ENCODE measurements around the gene PRKD3.

The PRKD3 gene

DNA sequence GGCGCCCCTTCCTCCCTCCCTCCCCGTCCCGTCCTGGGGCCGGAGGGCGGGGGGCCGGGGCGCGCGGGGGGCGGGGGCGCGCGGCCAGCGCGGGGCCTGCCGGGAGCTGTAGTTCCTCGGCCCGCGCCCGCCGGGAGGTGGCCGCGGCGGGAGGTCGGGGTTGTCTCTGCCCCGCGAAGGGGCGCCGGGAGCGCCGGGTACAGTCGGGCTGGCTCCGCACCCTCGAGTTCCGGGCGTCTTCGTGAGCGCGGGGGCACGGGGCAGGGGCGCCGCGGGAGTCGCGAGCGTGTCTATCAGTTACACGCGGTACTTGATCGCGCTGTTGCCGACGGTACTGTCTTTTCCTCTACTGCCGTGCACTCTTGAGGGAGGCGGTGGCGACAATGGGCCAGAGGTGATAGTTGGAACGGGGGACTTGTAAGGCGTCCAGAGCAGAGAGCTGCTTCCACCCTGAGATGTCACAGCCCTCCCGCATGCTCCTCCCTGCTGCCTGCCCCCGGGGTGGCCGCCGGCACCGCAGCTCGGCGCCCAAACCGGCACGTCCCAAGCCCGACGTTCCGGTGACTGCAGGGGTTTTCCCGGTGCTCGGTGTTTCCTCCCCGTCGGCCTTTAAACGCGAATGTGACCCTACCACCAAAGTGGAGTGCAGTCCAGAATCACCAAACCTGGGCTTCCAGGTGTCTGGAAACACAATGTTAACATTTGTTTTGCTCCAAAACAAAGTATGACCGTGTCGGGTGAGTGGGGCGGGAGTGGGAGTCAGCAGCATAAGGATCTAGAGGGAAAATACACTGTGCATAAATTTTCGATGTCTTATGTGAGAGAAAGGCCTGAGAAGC is at the start of gene PRKD3:
PRKD3 (minus strand) TSS at position 48 of the 839 bp plus-strand sequence. CDS start 8,309 bp downstream, outside the sequence.
- H3K4me1 ChIP-seq (ENCODE audit: insufficient read depth, low read length, severe bottlenecking) = peaks cover 50% of the 10 kb centered on the region
- H3K9ac ChIP-seq (ENCODE audit: low read length) = peak within 1 kb of the TSS; percentile 99
- peak within 1 kb of the TSS; percentile 78 for H3K4me2 ChIP-seq (ENCODE audit: low read length)
- TF ChIP-seq CTCF (IDR thresholded peaks at IDR 0.05; ENCODE audit: low read length) (no peak), EZH2 (IDR thresholded peaks at IDR 0.05; ENCODE audit: borderline replicate concordance, low read length) (no peak)
- peaks cover 41% of the 10 kb centered on the region for H3K79me2 ChIP-seq (ENCODE audit: insufficient read depth, low read length)
- H3K36me3 ChIP-seq (ENCODE audit: insufficient read depth, low read length) = peaks cover 26% of the 10 kb centered on the region
- 0 out of 2 replicates have a peak within 1 kb of the TSS, but pooled peaks have one; percentile 16 for H2AFZ ChIP-seq (ENCODE audit: low read length)
- H3F3A ChIP-seq (ENCODE audit: insufficient read depth, low read length) = no peaks in the 10 kb centered on the region
- H3K27me3 ChIP-seq (ENCODE audit: insufficient read depth, low read length) = no peaks in the 10 kb centered on the region
- H3K27ac ChIP-seq (ENCODE audit: low read depth, low read length, poor library complexity, severe bottlenecking) = peak within 1 kb of the TSS; percentile 84
- H3K9me2 ChIP-seq (ENCODE audit: low read depth, low read length) = no peaks in the 10 kb centered on the region
- H4K20me1 ChIP-seq (ENCODE audit: insufficient read depth, low read length) = no peaks in the 10 kb centered on the region; the same call in 1 of the 2 replicates
- no peaks in the 10 kb centered on the region for H3K9me3 ChIP-seq (ENCODE audit: low read length)
- H3K4me3 ChIP-seq (ENCODE audit: low read depth, low read length, poor library complexity, severe bottlenecking) = peak within 1 kb of the TSS; percentile 100

- no peaks in the 10 kb centered on the region for H3K79me2 ChIP-seq (ENCODE audit: insufficient read depth, low read length)
- no peak overlapping the region for H3K4me3 ChIP-seq (ENCODE audit: low read depth, low read length, poor library complexity, severe bottlenecking)
- no peaks in the 10 kb centered on the region for H3K27me3 ChIP-seq (ENCODE audit: insufficient read depth, low read length)
- H3K36me3 ChIP-seq (ENCODE audit: insufficient read depth, low read length) = no peaks in the 10 kb centered on the region
- H3K9ac ChIP-seq (ENCODE audit: low read length) = no peak overlapping the region
- H3K9me3 ChIP-seq (ENCODE audit: low read length) = no peaks in the 10 kb centered on the region
- peaks cover 34% of the 10 kb centered on the region for H3K4me1 ChIP-seq (ENCODE audit: insufficient read depth, low read length, severe bottlenecking)
- no peak overlapping the region for H3K27ac ChIP-seq (ENCODE audit: low read depth, low read length, poor library complexity, severe bottlenecking)
- H3K9me2 ChIP-seq (ENCODE audit: low read depth, low read length) = no peaks in the 10 kb centered on the region
- no peak overlapping the region for H2AFZ ChIP-seq (ENCODE audit: low read length)
- H3F3A ChIP-seq (ENCODE audit: insufficient read depth, low read length) = no peaks in the 10 kb centered on the region
- H4K20me1 ChIP-seq (ENCODE audit: insufficient read depth, low read length) = no peaks in the 10 kb centered on the region
- TF ChIP-seq CTCF (IDR thresholded peaks at IDR 0.05; ENCODE audit: low read length) = no peak
- TF ChIP-seq EZH2 (IDR thresholded peaks at IDR 0.05; ENCODE audit: borderline replicate concordance, low read length) = no peak
- no peak overlapping the region for H3K4me2 ChIP-seq (ENCODE audit: low read length)
Observed at GRCh38 chr2:37372000-37372399, 47.4 kb upstream of the PRKD3 start.

- TF ChIP-seq EZH2 (IDR thresholded peaks at IDR 0.05; ENCODE audit: borderline replicate concordance, low read length) = no peak
- TF ChIP-seq CTCF (IDR thresholded peaks at IDR 0.05; ENCODE audit: low read length) = no peak
- no peak overlapping the region for H2AFZ ChIP-seq (ENCODE audit: low read length)
- H3K27me3 ChIP-seq (ENCODE audit: insufficient read depth, low read length) = no peaks in the 10 kb centered on the region
- H3K4me3 ChIP-seq (ENCODE audit: low read depth, low read length, poor library complexity, severe bottlenecking) = no peak overlapping the region
- H3K4me2 ChIP-seq (ENCODE audit: low read length) = no peak overlapping the region
- H3K27ac ChIP-seq (ENCODE audit: low read depth, low read length, poor library complexity, severe bottlenecking) = no peak overlapping the region
- H3K79me2 ChIP-seq (ENCODE audit: insufficient read depth, low read length) = no peaks in the 10 kb centered on the region
- no peaks in the 10 kb centered on the region for H3K36me3 ChIP-seq (ENCODE audit: insufficient read depth, low read length)
- peaks cover 31% of the 10 kb centered on the region for H3K4me1 ChIP-seq (ENCODE audit: insufficient read depth, low read length, severe bottlenecking)
- H3K9me2 ChIP-seq (ENCODE audit: low read depth, low read length) = no peaks in the 10 kb centered on the region
- H3K9me3 ChIP-seq (ENCODE audit: low read length) = no peaks in the 10 kb centered on the region
- no peaks in the 10 kb centered on the region for H4K20me1 ChIP-seq (ENCODE audit: insufficient read depth, low read length)
- no peak overlapping the region for H3K9ac ChIP-seq (ENCODE audit: low read length)
- no peaks in the 10 kb centered on the region for H3F3A ChIP-seq (ENCODE audit: insufficient read depth, low read length)
Observed at GRCh38 chr2:37370666-37371065, 46.0 kb upstream of the PRKD3 start.
